Measurements from ENCODE around the gene SMIM43. TPM values are rescaled to one million over a fixed set of nuclear protein-coding genes. Genes with fewer than 3 reads are reported as not detected.

SMIM43 gene
- total RNA-seq, 1 donor from 2014 or later, result not detected

GRCh38 chr4:121709766-121710405, 55.1 kb downstream of the SMIM43 start:
- DNase-seq (no peak), ATAC-seq (no peak)
- intact Hi-C loops (cut with micrococcal nuclease), result no loop called here

Other genes starting within 250 kb of the SMIM43 start
- gene ANXA5, start 68.2 kb downstream of the SMIM43 start, total RNA-seq, result 117 TPM
- 9.4 TPM for gene EXOSC9, start 36.2 kb upstream of the SMIM43 start, total RNA-seq
- gene CCNA2, start 58.7 kb upstream of the SMIM43 start, total RNA-seq, result 0.82 TPM
- gene BBS7, start 105.3 kb upstream of the SMIM43 start, total RNA-seq, result 5.3 TPM
- gene TRPC3, start 186.9 kb upstream of the SMIM43 start, total RNA-seq, result 0.25 TPM